Neural crest cell (in vitro differentiated cells): Measurements from ENCODE around the gene MESD. TPM values are rescaled to one million over a fixed set of nuclear protein-coding genes. Genes with fewer than 3 reads are reported as not detected.
"Not testable (repeated sequence)": the region's sequence is repeated elsewhere in the genome, so short reads cannot be mapped to it uniquely, and the experiment has no call there.

Experiments
- DNase-seq: peaks from one replicate; pipeline ENCODE4 v3.0.0; 2021; ENCODE audit warnings: low read depth, mixed read lengths, low spot score
- H3K27ac Mint-ChIP-seq: one replicate; pipeline ENCODE4 v1.8.0; 2021; ENCODE audit warnings: mild to moderate bottlenecking, mixed read lengths; ENCODE audit not compliant: unreplicated experiment
- H3K27me3 Mint-ChIP-seq: 2 replicates; pipeline ENCODE4 v1.8.0; 2021; ENCODE audit warnings: low read depth, mild to moderate bottlenecking, mixed read lengths
- H3K36me3 Mint-ChIP-seq: 2 replicates; pipeline ENCODE4 v1.8.0; 2021; ENCODE audit warnings: low read depth, mild to moderate bottlenecking, mixed read lengths
- H3K4me1 Mint-ChIP-seq: 2 replicates; pipeline ENCODE4 v1.8.0; 2021; ENCODE audit warnings: mixed read lengths
- H3K4me3 Mint-ChIP-seq: one replicate; pipeline ENCODE4 v1.8.0; 2021; ENCODE audit warnings: mild to moderate bottlenecking, mixed read lengths
- H3K9me3 Mint-ChIP-seq: 2 replicates; pipeline ENCODE4 v1.8.0; 2021; ENCODE audit warnings: mixed read lengths
- CTCF ChIP-seq: fragments of 200-600 bp; sonication (generic); conservative IDR thresholded peaks from 2 replicates; pipeline ENCODE4 v1.5.0; 2021; ENCODE audit warnings: antibody characterized with exemption, mild to moderate bottlenecking
- total RNA-seq: library from RNA; stranded (reverse); gene quantifications from 2 replicates; pipeline ENCODE4 v1.2.1, GENCODE V29; 2021

MESD gene
- total RNA-seq, 1 donor from 2014 or later = 30.7 TPM

GRCh38 chr15:80957976-80958375, 31.6 kb downstream of the MESD start:
- H3K36me3 Mint-ChIP-seq = peaks cover 9% of the 10 kb centered on the region
- H3K27me3 Mint-ChIP-seq = no peaks in the 10 kb centered on the region
- H3K4me3 Mint-ChIP-seq = no peak overlapping the region
- peaks cover 43% of the 10 kb centered on the region for H3K4me1 Mint-ChIP-seq
- no peaks in the 10 kb centered on the region for H3K9me3 Mint-ChIP-seq
- DNase-seq = no peak
- TF ChIP-seq CTCF = no peak
- no peak overlapping the region for H3K27ac Mint-ChIP-seq

GRCh38 chr15:80957556-80957955, 32.1 kb downstream of the MESD start:
- Mint-ChIP-seq H3K27ac (no peak overlapping the region), H3K36me3 (peaks cover 9% of the 10 kb centered on the region), H3K9me3 (no peaks in the 10 kb centered on the region), H3K27me3 (no peaks in the 10 kb centered on the region), H3K4me3 (no peak overlapping the region), H3K4me1 (peaks cover 46% of the 10 kb centered on the region)
- no peak for DNase-seq
- TF ChIP-seq CTCF = no peak

- H3K27me3 Mint-ChIP-seq, H3K9me3 Mint-ChIP-seq, H3K36me3 Mint-ChIP-seq, DNase-seq, H3K4me3 Mint-ChIP-seq: not testable (repeated sequence)
- H3K4me1 Mint-ChIP-seq = peaks cover 46% of the 10 kb centered on the region
- peak overlapping the region; percentile 16 for H3K27ac Mint-ChIP-seq
These were observed 33.8 kb downstream of the MESD start for GRCh38 chr15:80955571-80956452.

GRCh38 chr15:80953953-80954778, 35.5 kb downstream of the MESD start:
- peak overlapping the region; percentile 13 for H3K4me3 Mint-ChIP-seq
- H3K27ac Mint-ChIP-seq = peak overlapping the region; percentile 87
- H3K27me3 Mint-ChIP-seq = no peaks in the 10 kb centered on the region
- H3K9me3 Mint-ChIP-seq = no peaks in the 10 kb centered on the region
- peaks cover 6% of the 10 kb centered on the region for H3K36me3 Mint-ChIP-seq
- TF ChIP-seq CTCF = no peak
- peaks cover 46% of the 10 kb centered on the region for H3K4me1 Mint-ChIP-seq
- no peak for DNase-seq

GRCh38 chr15:80953001-80953952, 36.3 kb downstream of the MESD start:
- Mint-ChIP-seq H3K27ac (no peak overlapping the region), H3K4me1 (peaks cover 46% of the 10 kb centered on the region), H3K36me3 (peaks cover 2% of the 10 kb centered on the region), H3K27me3 (no peaks in the 10 kb centered on the region), H3K9me3 (no peaks in the 10 kb centered on the region), H3K4me3 (no peak overlapping the region)
- no peak for TF ChIP-seq CTCF
- no peak for DNase-seq
